HCT116 (cell line): Measurements from ENCODE around the gene GPR146.

Source experiments
- ELF1 ChIP-seq: IDR thresholded peaks from 2 replicates; pipeline ENCODE4 v1.6.1; 2012; ENCODE audit warnings: low read depth, borderline replicate concordance
- EZH2 ChIP-seq: fragments of 200-600 bp; sonication (generic); IDR thresholded peaks from 2 replicates; pipeline ENCODE4 v1.6.1; 2017; ENCODE audit warnings: antibody characterized with exemption, mixed run types
- EZH2phosphoT487 ChIP-seq: fragments of 200-600 bp; IDR thresholded peaks from 2 replicates; pipeline ENCODE4 v1.6.1; 2018; ENCODE audit warnings: antibody characterized with exemption, borderline replicate concordance
- JUND ChIP-seq: IDR thresholded peaks from 2 replicates; pipeline ENCODE4 v1.6.1; 2012
- POLR2A ChIP-seq: IDR thresholded peaks from 2 replicates; pipeline ENCODE4 v1.7.0; 2011; ENCODE audit warnings: borderline replicate concordance; ENCODE audit not compliant: insufficient read depth, insufficient read length; ENCODE audit errors: extremely low read depth
- RAD21 ChIP-seq: IDR thresholded peaks from 2 replicates; pipeline ENCODE4 v1.6.1; 2012; ENCODE audit warnings: low read depth, mild to moderate bottlenecking
- SRF ChIP-seq: IDR thresholded peaks from 2 replicates; pipeline ENCODE4 v1.6.1; 2012; ENCODE audit warnings: low read depth
- ZFX ChIP-seq: fragments of 450-650 bp; IDR thresholded peaks from 2 replicates; pipeline ENCODE4 v1.6.1; 2017
- TF ChIP-seq, protein P1 (sequence below), 3 experiments: fragments of 200-600 bp in 1 of 3; sonication (generic) in 1 of 3; IDR thresholded peaks in 2 of 3; conservative IDR thresholded peaks in 1 of 3; 2 replicates each; pipeline ENCODE4 v1.5.1; 2012 to 2017; ENCODE audit warnings: low read depth in 2 of 3, low read length in 2 of 3, antibody characterized with exemption in 1 of 3, borderline replicate concordance in 1 of 3, control low read depth in 1 of 3, mild to moderate bottlenecking in 1 of 3, mixed read lengths in 1 of 3, mixed run types in 1 of 3, moderate library complexity in 1 of 3; ENCODE audit not compliant: insufficient read depth in 1 of 3
- TF ChIP-seq, protein P2 (sequence below): IDR thresholded peaks from 2 replicates; pipeline ENCODE4 v1.6.1; 2012; ENCODE audit warnings: low read depth

DNA sequence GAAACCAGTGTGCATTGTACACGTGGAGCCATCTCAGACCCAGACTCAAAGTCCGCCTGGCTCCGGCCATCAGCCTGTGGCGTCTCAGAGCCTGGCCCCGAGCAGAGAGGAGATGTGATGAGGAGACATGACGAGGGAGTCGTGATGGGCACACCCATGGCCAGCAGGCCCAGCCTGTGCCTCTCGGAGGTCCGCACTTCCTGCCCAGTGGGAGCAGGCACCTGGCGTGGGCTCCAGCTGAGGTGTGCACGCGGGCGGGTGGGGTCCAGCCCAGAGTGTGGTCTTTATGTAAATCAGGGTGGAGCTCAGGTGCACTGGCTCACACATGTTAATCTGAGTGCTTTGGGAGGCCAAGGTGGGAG, 26.0 kb upstream of the GPR146 start:
- TF ChIP-seq EZH2 = no peak
- TF ChIP-seq, protein P1, sequence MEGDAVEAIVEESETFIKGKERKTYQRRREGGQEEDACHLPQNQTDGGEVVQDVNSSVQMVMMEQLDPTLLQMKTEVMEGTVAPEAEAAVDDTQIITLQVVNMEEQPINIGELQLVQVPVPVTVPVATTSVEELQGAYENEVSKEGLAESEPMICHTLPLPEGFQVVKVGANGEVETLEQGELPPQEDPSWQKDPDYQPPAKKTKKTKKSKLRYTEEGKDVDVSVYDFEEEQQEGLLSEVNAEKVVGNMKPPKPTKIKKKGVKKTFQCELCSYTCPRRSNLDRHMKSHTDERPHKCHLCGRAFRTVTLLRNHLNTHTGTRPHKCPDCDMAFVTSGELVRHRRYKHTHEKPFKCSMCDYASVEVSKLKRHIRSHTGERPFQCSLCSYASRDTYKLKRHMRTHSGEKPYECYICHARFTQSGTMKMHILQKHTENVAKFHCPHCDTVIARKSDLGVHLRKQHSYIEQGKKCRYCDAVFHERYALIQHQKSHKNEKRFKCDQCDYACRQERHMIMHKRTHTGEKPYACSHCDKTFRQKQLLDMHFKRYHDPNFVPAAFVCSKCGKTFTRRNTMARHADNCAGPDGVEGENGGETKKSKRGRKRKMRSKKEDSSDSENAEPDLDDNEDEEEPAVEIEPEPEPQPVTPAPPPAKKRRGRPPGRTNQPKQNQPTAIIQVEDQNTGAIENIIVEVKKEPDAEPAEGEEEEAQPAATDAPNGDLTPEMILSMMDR (IDR thresholded peaks at IDR 0.05 in 2 of 3, conservative IDR thresholded peaks at IDR 0.05 in 1 of 3; ENCODE audit: borderline replicate concordance in 1 of 3, insufficient read depth in 1 of 3, low read depth in 2 of 3, low read length in 2 of 3) = no peak
- TF ChIP-seq POLR2A = no peak
- TF ChIP-seq EZH2phosphoT487 = no peak
- no peak for TF ChIP-seq ZFX
- no peak for TF ChIP-seq JUND
- no peak for TF ChIP-seq ELF1
- TF ChIP-seq SRF = no peak
- TF ChIP-seq RAD21 = no peak
- TF ChIP-seq, protein P2, sequence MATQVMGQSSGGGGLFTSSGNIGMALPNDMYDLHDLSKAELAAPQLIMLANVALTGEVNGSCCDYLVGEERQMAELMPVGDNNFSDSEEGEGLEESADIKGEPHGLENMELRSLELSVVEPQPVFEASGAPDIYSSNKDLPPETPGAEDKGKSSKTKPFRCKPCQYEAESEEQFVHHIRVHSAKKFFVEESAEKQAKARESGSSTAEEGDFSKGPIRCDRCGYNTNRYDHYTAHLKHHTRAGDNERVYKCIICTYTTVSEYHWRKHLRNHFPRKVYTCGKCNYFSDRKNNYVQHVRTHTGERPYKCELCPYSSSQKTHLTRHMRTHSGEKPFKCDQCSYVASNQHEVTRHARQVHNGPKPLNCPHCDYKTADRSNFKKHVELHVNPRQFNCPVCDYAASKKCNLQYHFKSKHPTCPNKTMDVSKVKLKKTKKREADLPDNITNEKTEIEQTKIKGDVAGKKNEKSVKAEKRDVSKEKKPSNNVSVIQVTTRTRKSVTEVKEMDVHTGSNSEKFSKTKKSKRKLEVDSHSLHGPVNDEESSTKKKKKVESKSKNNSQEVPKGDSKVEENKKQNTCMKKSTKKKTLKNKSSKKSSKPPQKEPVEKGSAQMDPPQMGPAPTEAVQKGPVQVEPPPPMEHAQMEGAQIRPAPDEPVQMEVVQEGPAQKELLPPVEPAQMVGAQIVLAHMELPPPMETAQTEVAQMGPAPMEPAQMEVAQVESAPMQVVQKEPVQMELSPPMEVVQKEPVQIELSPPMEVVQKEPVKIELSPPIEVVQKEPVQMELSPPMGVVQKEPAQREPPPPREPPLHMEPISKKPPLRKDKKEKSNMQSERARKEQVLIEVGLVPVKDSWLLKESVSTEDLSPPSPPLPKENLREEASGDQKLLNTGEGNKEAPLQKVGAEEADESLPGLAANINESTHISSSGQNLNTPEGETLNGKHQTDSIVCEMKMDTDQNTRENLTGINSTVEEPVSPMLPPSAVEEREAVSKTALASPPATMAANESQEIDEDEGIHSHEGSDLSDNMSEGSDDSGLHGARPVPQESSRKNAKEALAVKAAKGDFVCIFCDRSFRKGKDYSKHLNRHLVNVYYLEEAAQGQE = no peak
